Stimulated activated CD8-positive, alpha-beta memory T cell treated with anti-CD3 and anti-CD28 coated beads, Interleukin-4, amount 100 ng/mL, for 48 hours (primary cell): ENCODE measurements around the gene CHGA.

Experiments used
- DNase-seq: peaks from one replicate; pipeline ENCODE4 v3.0.0-alpha.2; 2020

Gene CHGA

GRCh38 chr14:92984082-92984788 lies 61.3 kb downstream of the CHGA start:
- DNase-seq: no peak
